K562 (cell line): ENCODE results near the gene NDUFA3. TPM values are rescaled to one million over a fixed set of nuclear protein-coding genes. Genes with fewer than 3 reads are reported as not detected.

Experiments used
- ATF7 ChIP-seq: fragments of 450-650 bp; IDR thresholded peaks from 2 replicates; pipeline ENCODE4 v1.7.1; 2014; ENCODE audit warnings: mild to moderate bottlenecking, moderate library complexity
- BCLAF1 ChIP-seq, 2 experiments: fragments of 450-650 bp in 1 of 2; IDR thresholded peaks; 2 replicates each; pipeline ENCODE4 v1.6.1; 2011 to 2017; ENCODE audit warnings: low read depth in 2 of 2, antibody characterized with exemption in 1 of 2, borderline replicate concordance in 1 of 2, low read length in 1 of 2, mild to moderate bottlenecking in 1 of 2, mixed read lengths in 1 of 2; ENCODE audit not compliant: control insufficient read depth in 1 of 2
- C11orf30 ChIP-seq: fragments of 450-650 bp; IDR thresholded peaks from 2 replicates; pipeline ENCODE4 v1.6.1; 2016; ENCODE audit warnings: low read depth, mild to moderate bottlenecking
- CBX2 ChIP-seq: fragments of 200-600 bp; sonication (generic); IDR thresholded peaks from one replicate; pipeline ENCODE4 v1.6.1; 2012; ENCODE audit warnings: mild to moderate bottlenecking, low read length, inconsistent platforms; ENCODE audit not compliant: insufficient read depth, poor library complexity, severe bottlenecking
- CREB3L1 ChIP-seq: fragments of 450-650 bp; IDR thresholded peaks from 2 replicates; pipeline ENCODE4 v1.6.1; 2014; ENCODE audit warnings: low read depth, mild to moderate bottlenecking, moderate library complexity, borderline replicate concordance
- ETS2 ChIP-seq: IDR thresholded peaks from 2 replicates; pipeline ENCODE4 v1.6.1; 2016; ENCODE audit warnings: borderline replicate concordance, missing genetic modification characterization, mild to moderate bottlenecking, moderate library complexity, missing compliant biosample characterization; ENCODE audit not compliant: poor library complexity, severe bottlenecking
- FOXJ2 ChIP-seq: fragments of 200-800 bp; sonication (Bioruptor generic); IDR thresholded peaks from 2 replicates; pipeline ENCODE4 v1.6.1; 2016; ENCODE audit warnings: missing genetic modification characterization, missing compliant biosample characterization
- HDAC2 ChIP-seq: fragments of 450-650 bp; IDR thresholded peaks from 2 replicates; pipeline ENCODE4 v1.6.1; 2016; ENCODE audit warnings: mild to moderate bottlenecking
- KDM1A ChIP-seq, 2 experiments: fragments of 450-650 bp; IDR thresholded peaks; 2 replicates each; pipeline ENCODE4 v1.6.1; 2016; ENCODE audit warnings: mild to moderate bottlenecking in 2 of 2
- KDM2B ChIP-seq: fragments of 250-450 bp; sonication (Bioruptor Pico); IDR thresholded peaks from 2 replicates; pipeline ENCODE4 v1.8.0; 2021; ENCODE audit warnings: mild to moderate bottlenecking, moderate library complexity
- MBD2 ChIP-seq: sonication (generic); IDR thresholded peaks from 2 replicates; pipeline ENCODE4 v1.6.1; 2016; ENCODE audit warnings: low read depth, borderline replicate concordance
- MTA1 ChIP-seq: fragments of 450-650 bp; IDR thresholded peaks from 2 replicates; pipeline ENCODE4 v1.6.1; 2017; ENCODE audit warnings: borderline replicate concordance
- MYBL2 ChIP-seq, 2 experiments: fragments of 450-650 bp in 1 of 2; sonication (generic) in 1 of 2; formaldehyde crosslinking in 1 of 2; IDR thresholded peaks; 2 replicates each; pipeline versions ENCODE4 v1.6.1 to v1.8.1; 2017 to 2022; ENCODE audit warnings: borderline replicate concordance in 1 of 2, inconsistent platforms in 1 of 2, low read depth in 1 of 2, mild to moderate bottlenecking in 1 of 2, missing genetic modification reagents in 1 of 2, moderate library complexity in 1 of 2
- POLR2G ChIP-seq: fragments of 200-400 bp; formaldehyde crosslinking; IDR thresholded peaks from 2 replicates; pipeline ENCODE4 v1.6.1; 2017; ENCODE audit warnings: low read depth, mild to moderate bottlenecking, antibody characterized with exemption, low read length, moderate library complexity
- PTRF ChIP-seq: fragments of 450-650 bp; IDR thresholded peaks from 2 replicates; pipeline ENCODE4 v1.6.1; 2016; ENCODE audit warnings: mild to moderate bottlenecking, missing genetic modification characterization, missing compliant biosample characterization
- RB1 ChIP-seq: fragments of 450-650 bp; IDR thresholded peaks from 2 replicates; pipeline ENCODE4 v1.6.1; 2017; ENCODE audit warnings: low read depth, mild to moderate bottlenecking
- TAF1 ChIP-seq: IDR thresholded peaks from 2 replicates; pipeline ENCODE4 v1.6.1; 2011; ENCODE audit warnings: mild to moderate bottlenecking, low read length, moderate library complexity; ENCODE audit not compliant: insufficient read depth, control insufficient read depth, severe bottlenecking; ENCODE audit errors: extremely low read depth
- ZFP36 ChIP-seq: fragments of 150-350 bp; IDR thresholded peaks from 2 replicates; pipeline ENCODE4 v1.6.1; 2018; ENCODE audit warnings: low read length, low read depth; ENCODE audit not compliant: partially characterized antibody
- ZNF280B ChIP-seq: fragments of 250-450 bp; sonication (Bioruptor Pico); IDR thresholded peaks from 2 replicates; pipeline ENCODE4 v1.5.1; 2021; ENCODE audit warnings: mild to moderate bottlenecking
- ZNF3 ChIP-seq: fragments of 250-450 bp; sonication (Bioruptor Pico); IDR thresholded peaks from 2 replicates; pipeline ENCODE4 v1.5.0; 2021; ENCODE audit warnings: mild to moderate bottlenecking, moderate library complexity
- ZNF75A ChIP-seq: fragments of 450-650 bp; formaldehyde crosslinking; IDR thresholded peaks from 2 replicates; pipeline ENCODE4 v1.4.0; 2020; ENCODE audit warnings: mild to moderate bottlenecking
- polyA plus RNA-seq, 8 experiments: library from polyadenylated mRNA; depleted of rRNA in 4 of 8; stranded (reverse) in 5 of 8; unstranded in 3 of 8; fragments of >200 nt; fragmentation: Nextera tagmentation in 2 of 8; fragmentation: Illumina TruSeq in 1 of 8; extraction: Ambion mirVana in 2 of 8; extraction: Trizol in 1 of 8; gene quantifications; 2 replicates each; pipeline versions ENCODE4 v1.2.1 to v1.2.3, GENCODE V29; 2011 to 2014; ENCODE audit warnings: inconsistent platforms in 1 of 8, missing spikeins in 1 of 8
- total RNA-seq, 7 experiments: library from RNA; depleted of rRNA in 6 of 7; stranded (reverse); fragments of >200 nt in 6 of 7; fragmentation: Illumina TruSeq in 2 of 7; extraction: Trizol in 2 of 7; gene quantifications; 2 replicates each; pipeline versions ENCODE4 v1.2.1 to v1.2.3, GENCODE V29; 2011 to 2021; ENCODE audit warnings: low replicate concordance in 1 of 7

Gene NDUFA3
- total and polyA plus RNA-seq, 9 of the 15 experiments (the other 6 are each of a cell fraction or from before 2014, with no cell fraction given) = 39.2 to 279 (median 138) TPM

DNA sequence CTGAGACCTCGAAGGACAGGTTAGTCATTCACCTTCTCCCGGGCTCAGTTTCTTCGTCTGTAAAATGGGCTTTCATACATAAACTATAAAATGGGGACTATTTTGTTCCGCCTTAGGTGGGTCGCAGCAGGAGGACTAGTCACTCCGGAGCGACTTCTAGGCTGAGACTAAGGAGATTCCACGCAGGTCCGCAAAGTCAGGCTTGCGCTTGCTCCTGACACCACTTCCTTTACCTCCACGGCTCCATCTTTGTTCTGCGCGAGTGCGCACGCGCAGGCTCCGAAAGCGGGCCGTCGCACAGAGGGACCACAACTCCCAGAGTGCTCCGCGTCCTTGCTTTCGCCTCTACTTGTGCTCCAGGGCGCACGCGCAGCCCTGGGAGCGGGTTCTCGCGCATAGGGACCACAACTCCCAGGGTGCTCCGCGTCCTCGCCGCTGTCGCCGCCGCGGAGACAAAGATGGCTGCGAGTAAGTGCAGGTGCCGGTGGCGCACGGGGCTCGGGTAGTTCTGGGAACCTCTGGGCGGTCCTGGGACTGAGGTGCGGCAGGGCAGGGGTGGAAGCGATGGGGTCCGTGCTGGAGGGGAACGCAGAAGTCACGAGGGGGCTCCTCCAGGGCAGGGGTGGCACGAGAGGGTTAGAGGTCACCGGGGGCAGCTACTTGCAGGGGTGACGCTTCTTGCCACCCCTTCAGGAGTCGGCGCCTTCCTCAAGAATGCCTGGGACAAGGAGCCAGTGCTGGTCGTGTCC, at the start of gene NDUFA3 (continued):
- peak; percentile 86 for TF ChIP-seq MBD2
- no peak for TF ChIP-seq ETS2 (tag)
- peak; percentile 72; the same call in 1 of the 2 replicates for TF ChIP-seq ATF7
- no peak for TF ChIP-seq PTRF
- no peak for TF ChIP-seq BCLAF1 (IDR thresholded peaks at IDR 0.05; ENCODE audit: borderline replicate concordance in 1 of 2, control insufficient read depth in 1 of 2, low read depth in 2 of 2, low read length in 1 of 2)
- no peak for TF ChIP-seq ZNF75A (CRISPR knock-in tag)
- peak; percentile 84 for TF ChIP-seq ZNF3 (CRISPR knock-in tag)
- peak; percentile 99 to 100 for TF ChIP-seq KDM1A (IDR thresholded peaks at IDR 0.05)
- TF ChIP-seq CREB3L1 = peak; percentile 90
- no peak for TF ChIP-seq MYBL2 (IDR thresholded peaks at IDR 0.05; ENCODE audit: low read depth)
- no peak for TF ChIP-seq MYBL2 (CRISPR knock-in tag; IDR thresholded peaks at IDR 0.05; ENCODE audit: borderline replicate concordance)
- peak; percentile 87 for TF ChIP-seq TAF1
- peak; percentile 95 for TF ChIP-seq POLR2G
- TF ChIP-seq FOXJ2 (tag) = peak; percentile 41; the same call in 1 of the 2 replicates
- peak; percentile 100 for TF ChIP-seq HDAC2
- TF ChIP-seq ZFP36 = peak; percentile 3
- TF ChIP-seq KDM2B (CRISPR knock-in tag) = no peak
- TF ChIP-seq RB1 = peak; percentile 52
- TF ChIP-seq CBX2 = no peak
- TF ChIP-seq ZNF280B = no peak
- TF ChIP-seq MTA1 = peak; percentile 62
- TF ChIP-seq C11orf30 = peak; percentile 93
